ENCODE measurements around the gene AGPAT1.

DNA sequence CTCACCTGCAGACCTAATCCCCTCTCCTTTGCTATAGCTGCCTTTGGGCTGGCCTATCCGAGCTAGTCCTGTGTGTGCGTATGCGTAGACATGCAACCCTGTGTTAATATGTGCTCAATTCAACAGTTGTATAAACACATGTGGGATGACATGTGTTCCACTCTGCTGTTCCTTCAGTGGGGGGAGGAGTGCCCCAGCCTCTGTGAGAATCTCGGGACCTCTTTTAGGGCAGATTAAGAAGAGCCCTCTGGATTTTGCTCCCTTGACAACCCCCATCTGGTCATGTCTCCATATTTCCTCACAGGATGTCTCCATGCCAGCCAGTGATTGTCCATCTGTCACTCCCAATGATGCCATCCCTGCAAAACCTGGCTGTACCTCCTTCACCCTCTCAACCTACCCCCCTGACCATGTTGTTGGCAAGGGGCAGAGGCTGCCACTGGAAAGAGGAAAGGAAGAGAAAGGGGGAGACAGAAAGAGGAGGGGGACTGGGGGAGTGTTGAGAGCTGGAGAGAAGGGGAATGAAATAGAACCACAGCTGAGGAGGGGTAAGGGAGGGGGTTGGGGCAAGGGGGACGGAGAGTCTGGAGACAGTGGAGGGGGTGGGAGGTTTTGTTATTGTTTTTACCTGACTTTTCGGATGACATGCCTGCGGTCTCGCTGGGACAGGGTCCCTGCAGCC lies 24.6 kb downstream of the AGPAT1 start:
- TF ChIP-seq, protein P1, sequence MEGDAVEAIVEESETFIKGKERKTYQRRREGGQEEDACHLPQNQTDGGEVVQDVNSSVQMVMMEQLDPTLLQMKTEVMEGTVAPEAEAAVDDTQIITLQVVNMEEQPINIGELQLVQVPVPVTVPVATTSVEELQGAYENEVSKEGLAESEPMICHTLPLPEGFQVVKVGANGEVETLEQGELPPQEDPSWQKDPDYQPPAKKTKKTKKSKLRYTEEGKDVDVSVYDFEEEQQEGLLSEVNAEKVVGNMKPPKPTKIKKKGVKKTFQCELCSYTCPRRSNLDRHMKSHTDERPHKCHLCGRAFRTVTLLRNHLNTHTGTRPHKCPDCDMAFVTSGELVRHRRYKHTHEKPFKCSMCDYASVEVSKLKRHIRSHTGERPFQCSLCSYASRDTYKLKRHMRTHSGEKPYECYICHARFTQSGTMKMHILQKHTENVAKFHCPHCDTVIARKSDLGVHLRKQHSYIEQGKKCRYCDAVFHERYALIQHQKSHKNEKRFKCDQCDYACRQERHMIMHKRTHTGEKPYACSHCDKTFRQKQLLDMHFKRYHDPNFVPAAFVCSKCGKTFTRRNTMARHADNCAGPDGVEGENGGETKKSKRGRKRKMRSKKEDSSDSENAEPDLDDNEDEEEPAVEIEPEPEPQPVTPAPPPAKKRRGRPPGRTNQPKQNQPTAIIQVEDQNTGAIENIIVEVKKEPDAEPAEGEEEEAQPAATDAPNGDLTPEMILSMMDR (conservative IDR thresholded peaks at IDR 0.05; ENCODE audit: low read length), result no peak
- TF ChIP-seq EZH2phosphoT487 (IDR thresholded peaks at IDR 0.05; ENCODE audit: borderline replicate concordance, low read depth, low read length), result no peak
